K562 (cell line): Measurements from ENCODE around the gene OR11L1. TPM values are rescaled to one million over a fixed set of nuclear protein-coding genes. Genes with fewer than 3 reads are reported as not detected.

Experiments used
- DEAF1 ChIP-seq: fragments of 450-650 bp; formaldehyde crosslinking; IDR thresholded peaks from 2 replicates; pipeline ENCODE4 v1.4.0; 2020; ENCODE audit warnings: mild to moderate bottlenecking, moderate library complexity
- DNMT1 ChIP-seq: fragments of 450-650 bp; IDR thresholded peaks from 2 replicates; pipeline ENCODE4 v1.6.1; 2016; ENCODE audit warnings: antibody characterized with exemption, mild to moderate bottlenecking
- EWSR1 ChIP-seq: fragments of 450-650 bp; IDR thresholded peaks from 2 replicates; pipeline ENCODE4 v1.6.1; 2018; ENCODE audit warnings: borderline replicate concordance, mild to moderate bottlenecking, low read depth, moderate library complexity; ENCODE audit not compliant: partially characterized antibody
- FOXO4 ChIP-seq: fragments of 450-650 bp; formaldehyde crosslinking; IDR thresholded peaks from 2 replicates; pipeline ENCODE4 v1.4.0; 2020; ENCODE audit warnings: mild to moderate bottlenecking, moderate library complexity
- FOXP4 ChIP-seq: sonication (generic); formaldehyde crosslinking; IDR thresholded peaks from 2 replicates; pipeline ENCODE4 v1.8.0; 2022; ENCODE audit warnings: mild to moderate bottlenecking, missing genetic modification reagents, borderline replicate concordance
- HNRNPUL1 ChIP-seq: fragments of 200-400 bp; formaldehyde crosslinking; IDR thresholded peaks from 2 replicates; pipeline ENCODE4 v1.6.1; 2017; ENCODE audit warnings: low read length
- HOXB6 ChIP-seq: fragments of 250-450 bp; sonication (Bioruptor Pico); IDR thresholded peaks from 2 replicates; pipeline ENCODE4 v1.5.1; 2022; ENCODE audit warnings: mild to moderate bottlenecking, borderline replicate concordance
- MBD1 ChIP-seq: fragments of 250-450 bp; sonication (Bioruptor Pico); IDR thresholded peaks from 2 replicates; pipeline ENCODE4 v1.8.0; 2022; ENCODE audit warnings: inconsistent platforms
- POLR2B ChIP-seq: fragments of 450-650 bp; IDR thresholded peaks from 2 replicates; pipeline ENCODE4 v1.6.1; 2018; ENCODE audit warnings: low read depth; ENCODE audit not compliant: partially characterized antibody
- RAD51 ChIP-seq: fragments of 450-650 bp; IDR thresholded peaks from 2 replicates; pipeline ENCODE4 v1.7.1; 2016; ENCODE audit warnings: low read depth, mild to moderate bottlenecking, borderline replicate concordance
- RBFOX2 ChIP-seq: fragments of 200-400 bp; formaldehyde crosslinking; IDR thresholded peaks from 2 replicates; pipeline ENCODE4 v1.6.1; 2017; ENCODE audit warnings: low read depth, mild to moderate bottlenecking, low read length, moderate library complexity
- RNF219 ChIP-seq: fragments of 250-450 bp; sonication (Bioruptor Pico); IDR thresholded peaks from 2 replicates; pipeline ENCODE4 v1.5.0; 2022; ENCODE audit warnings: mild to moderate bottlenecking
- TAF9B ChIP-seq: fragments of 450-650 bp; IDR thresholded peaks from 2 replicates; pipeline ENCODE4 v1.6.1; 2018; ENCODE audit warnings: mild to moderate bottlenecking; ENCODE audit not compliant: partially characterized antibody
- WHSC1 ChIP-seq: IDR thresholded peaks from one replicate; pipeline ENCODE4 v1.6.1; 2012; ENCODE audit warnings: low read length, control low read depth, inconsistent platforms
- ZBTB34 ChIP-seq: fragments of 250-450 bp; sonication (Bioruptor Pico); IDR thresholded peaks from 2 replicates; pipeline ENCODE4 v1.8.0; 2021; ENCODE audit warnings: mild to moderate bottlenecking, moderate library complexity
- polyA plus RNA-seq, 8 experiments: library from polyadenylated mRNA; depleted of rRNA in 4 of 8; stranded (reverse) in 5 of 8; unstranded in 3 of 8; fragments of >200 nt; fragmentation: Nextera tagmentation in 2 of 8; fragmentation: Illumina TruSeq in 1 of 8; extraction: Ambion mirVana in 2 of 8; extraction: Trizol in 1 of 8; gene quantifications; 2 replicates each; pipeline versions ENCODE4 v1.2.1 to v1.2.3, GENCODE V29; 2011 to 2014; ENCODE audit warnings: inconsistent platforms in 1 of 8, missing spikeins in 1 of 8
- total RNA-seq, 7 experiments: library from RNA; depleted of rRNA in 6 of 7; stranded (reverse); fragments of >200 nt in 6 of 7; fragmentation: Illumina TruSeq in 2 of 7; extraction: Trizol in 2 of 7; gene quantifications; 2 replicates each; pipeline versions ENCODE4 v1.2.1 to v1.2.3, GENCODE V29; 2011 to 2021; ENCODE audit warnings: low replicate concordance in 1 of 7

The OR11L1 gene
- total and polyA plus RNA-seq, 9 of the 15 experiments (the other 6 are each of a cell fraction or from before 2014, with no cell fraction given): not detected

- TF ChIP-seq DNMT1 (no peak), RBFOX2 (peak; percentile 46), HNRNPUL1 (no peak), HOXB6 (CRISPR knock-in tag) (no peak), TAF9B (no peak), RNF219 (CRISPR knock-in tag) (no peak), FOXO4 (no peak), ZBTB34 (CRISPR knock-in tag) (no peak), MBD1 (CRISPR knock-in tag) (no peak), RAD51 (no peak), WHSC1 (no peak), POLR2B (no peak), DEAF1 (CRISPR knock-in tag) (no peak), EWSR1 (no peak), FOXP4 (CRISPR knock-in tag) (no peak)
These were observed 13.3 kb upstream of the OR11L1 start (continued) for GRCh38 chr1:247854899-247855545.
